Tibial nerve (tissue), 3 donors: ENCODE measurements around the gene DMRTA2.

ENCODE experiments used
- EP300 ChIP-seq, 2 donors: sonication (generic); formaldehyde crosslinking; IDR thresholded peaks; one replicate each; pipeline ENCODE4 v1.6.1; 2017; ENCODE audit warnings: antibody characterized with exemption in 2 of 2, mild to moderate bottlenecking in 1 of 2
- POLR2A ChIP-seq, 2 donors: fragments of 450-650 bp; IDR thresholded peaks; one replicate each; pipeline ENCODE4 v1.6.1; 2017; ENCODE audit warnings: antibody characterized with exemption in 2 of 2, mild to moderate bottlenecking in 2 of 2, moderate library complexity in 2 of 2

- TF ChIP-seq EP300 (IDR thresholded peaks at IDR 0.05) = peak in 1 of 2 donors; percentile 59
- TF ChIP-seq POLR2A (IDR thresholded peaks at IDR 0.05) = no peak
Observed at GRCh38 chr1:50425376-50426107, 2.3 kb upstream of the DMRTA2 start.
